Lung (tissue), 12 donors: ENCODE data around the gene MRTFB. TPM values are rescaled to one million over a fixed set of nuclear protein-coding genes. Genes with fewer than 3 reads are reported as not detected.

Experiments used
- ATAC-seq: fragments of 200-7000 bp; cut with Tn5 transposase; one replicate; pipeline ENCODE4 v1.9.1; 2020; ENCODE audit warnings: moderate number of reproducible peaks; ENCODE audit not compliant: insufficient read depth, low FRiP score
- DNase-seq, 3 donors: peaks; one replicate each; pipeline ENCODE4 v3.0.0-alpha.2; 2013 to 2017
- H3K27ac ChIP-seq, 2 donors: one replicate each; pipeline ENCODE4 v1.5.1; 2013; ENCODE audit warnings: mild to moderate bottlenecking in 2 of 2, moderate library complexity in 2 of 2, control low read depth in 1 of 2, inconsistent platforms in 1 of 2, low read depth in 1 of 2, low read length in 1 of 2
- H3K27me3 ChIP-seq, 3 donors: one replicate each; pipeline ENCODE4 v1.5.1; 2013; ENCODE audit warnings: low read length in 2 of 3; ENCODE audit not compliant: control insufficient read depth in 3 of 3, insufficient read depth in 3 of 3
- H3K36me3 ChIP-seq, 4 donors: one replicate each; pipeline ENCODE4 v1.5.1; 2013; ENCODE audit warnings: low read length in 4 of 4, mild to moderate bottlenecking in 1 of 4, moderate library complexity in 1 of 4; ENCODE audit not compliant: control insufficient read depth in 4 of 4, insufficient read depth in 4 of 4
- H3K4me1 ChIP-seq, 5 donors: one replicate each; pipeline ENCODE4 v1.5.1; 2013; ENCODE audit warnings: low read length in 5 of 5, mild to moderate bottlenecking in 2 of 5, moderate library complexity in 1 of 5; ENCODE audit not compliant: control insufficient read depth in 5 of 5, insufficient read depth in 5 of 5
- H3K4me3 ChIP-seq: one replicate; pipeline ENCODE4 v1.5.1; 2013; ENCODE audit warnings: mild to moderate bottlenecking, control low read depth, moderate library complexity
- H3K9ac ChIP-seq, 2 donors: one replicate each; pipeline ENCODE4 v1.5.1; 2013; ENCODE audit warnings: low read length in 2 of 2, control low read depth in 1 of 2; ENCODE audit not compliant: insufficient read depth in 1 of 2
- H3K9me3 ChIP-seq, 4 donors: one replicate each; pipeline ENCODE4 v1.5.1; 2013; ENCODE audit warnings: low read length in 3 of 4, mild to moderate bottlenecking in 1 of 4, moderate library complexity in 1 of 4; ENCODE audit not compliant: control insufficient read depth in 4 of 4, insufficient read depth in 3 of 4
- WGBS, 2 donors: extraction: QIAGEN DNeasy Blood & Tissue Kit; methylation state at CpG; one replicate each; pipeline ENCODE4 v1.1.7; 2013; 5-methylcytosine and 5-hydroxymethylcytosine counted together
- polyA plus RNA-seq, 2 donors: library from polyadenylated mRNA; stranded (reverse); fragments of 200-250 nt; gene quantifications; one replicate each; pipeline ENCODE4 v1.2.1, GENCODE V29; 2013
- total RNA-seq, 2 donors: library from RNA; depleted of rRNA in 1 of 2; stranded (reverse); fragments of >200 nt in 1 of 2; gene quantifications; one replicate each; pipeline ENCODE4 v1.2.1, GENCODE V29; 2014 to 2021
- TF ChIP-seq, protein P1 (sequence below): IDR thresholded peaks from 2 replicates; pipeline ENCODE4 v1.5.1; 2012; ENCODE audit warnings: mild to moderate bottlenecking; ENCODE audit errors: control extremely low read depth, extremely low read depth
- donor health status: control.
- donor health status: control.
- donor health status: Bipolar disorder and iron deficiency.
- donor health status: healthy.
- donor health status: DM: yes; HTN: yes; CAD: no.

The MRTFB gene
- total and polyA plus RNA-seq, 4 donors: 8.8 to 50.9 (median 27.8) TPM

DNA sequence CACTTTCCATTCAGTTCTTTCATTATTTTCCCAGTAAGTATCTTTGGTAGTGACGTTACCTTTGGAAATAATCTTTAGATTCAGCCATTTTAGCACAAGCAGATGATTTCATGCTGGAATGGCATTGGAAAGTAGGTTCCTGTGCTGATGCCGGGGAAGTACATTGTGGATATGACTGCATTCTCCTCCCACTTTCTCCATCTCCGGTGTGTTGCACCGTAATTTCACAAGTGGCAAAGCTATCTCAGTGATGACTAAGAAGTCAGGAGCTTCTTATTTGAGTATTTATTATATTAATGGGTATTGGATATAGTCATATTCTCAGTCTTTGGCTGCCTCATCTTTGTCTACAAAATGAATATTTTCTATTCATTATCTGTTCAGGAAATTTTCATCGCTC is 69.8 kb downstream of the MRTFB start:
- no peak overlapping the region for H3K4me3 ChIP-seq
- no peaks in the 10 kb centered on the region for H3K4me1 ChIP-seq
- H3K9ac ChIP-seq: no peak overlapping the region
- peaks cover 0 to 10% (median 6%) of the 10 kb centered on the region in 4 donors for H3K36me3 ChIP-seq
- H3K27ac ChIP-seq: no peak overlapping the region
- ATAC-seq: no peak
- peaks cover 0 to 2% (median 0%) of the 10 kb centered on the region in 4 donors for H3K9me3 ChIP-seq
- TF ChIP-seq, protein P1, sequence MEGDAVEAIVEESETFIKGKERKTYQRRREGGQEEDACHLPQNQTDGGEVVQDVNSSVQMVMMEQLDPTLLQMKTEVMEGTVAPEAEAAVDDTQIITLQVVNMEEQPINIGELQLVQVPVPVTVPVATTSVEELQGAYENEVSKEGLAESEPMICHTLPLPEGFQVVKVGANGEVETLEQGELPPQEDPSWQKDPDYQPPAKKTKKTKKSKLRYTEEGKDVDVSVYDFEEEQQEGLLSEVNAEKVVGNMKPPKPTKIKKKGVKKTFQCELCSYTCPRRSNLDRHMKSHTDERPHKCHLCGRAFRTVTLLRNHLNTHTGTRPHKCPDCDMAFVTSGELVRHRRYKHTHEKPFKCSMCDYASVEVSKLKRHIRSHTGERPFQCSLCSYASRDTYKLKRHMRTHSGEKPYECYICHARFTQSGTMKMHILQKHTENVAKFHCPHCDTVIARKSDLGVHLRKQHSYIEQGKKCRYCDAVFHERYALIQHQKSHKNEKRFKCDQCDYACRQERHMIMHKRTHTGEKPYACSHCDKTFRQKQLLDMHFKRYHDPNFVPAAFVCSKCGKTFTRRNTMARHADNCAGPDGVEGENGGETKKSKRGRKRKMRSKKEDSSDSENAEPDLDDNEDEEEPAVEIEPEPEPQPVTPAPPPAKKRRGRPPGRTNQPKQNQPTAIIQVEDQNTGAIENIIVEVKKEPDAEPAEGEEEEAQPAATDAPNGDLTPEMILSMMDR: no peak
- 90 to 91% methylated on average over 5 of the region's 5 CpGs for WGBS, 2 donors
- H3K27me3 ChIP-seq: no peaks in the 10 kb centered on the region
- DNase-seq: no peak

DNA sequence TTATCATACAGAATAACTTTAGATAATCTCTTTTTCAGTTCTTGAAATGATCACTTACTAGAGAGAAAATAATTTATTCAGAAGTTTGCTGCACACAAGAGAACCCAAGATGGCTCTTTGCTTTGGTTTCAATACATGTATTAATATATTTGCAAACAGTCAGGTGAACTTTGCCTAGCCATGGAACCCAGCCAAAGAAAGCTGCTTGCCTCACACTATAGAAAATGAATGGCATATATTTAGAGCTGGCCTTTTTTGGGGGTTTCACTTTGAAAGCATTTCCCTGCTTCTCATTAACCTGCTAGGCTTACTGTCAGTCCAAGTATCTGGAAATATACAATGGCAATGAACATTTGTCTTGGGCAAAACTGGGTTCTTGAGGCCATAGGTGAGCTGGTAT is 75.3 kb downstream of the MRTFB start:
- no peak overlapping the region for H3K9ac ChIP-seq
- peaks cover 0 to 3% (median under 1%) of the 10 kb centered on the region in 4 donors for H3K36me3 ChIP-seq
- H3K27me3 ChIP-seq: no peaks in the 10 kb centered on the region
- DNase-seq: no peak
- H3K9me3 ChIP-seq: no peaks in the 10 kb centered on the region
- H3K27ac ChIP-seq: peak overlapping the region in 1 of 2 donors; percentile 6
- H3K4me1 ChIP-seq: peaks cover 0 to 5% (median under 1%) of the 10 kb centered on the region in 5 donors
- TF ChIP-seq, protein P1: no peak
- no peak for ATAC-seq
- no peak overlapping the region for H3K4me3 ChIP-seq

DNA sequence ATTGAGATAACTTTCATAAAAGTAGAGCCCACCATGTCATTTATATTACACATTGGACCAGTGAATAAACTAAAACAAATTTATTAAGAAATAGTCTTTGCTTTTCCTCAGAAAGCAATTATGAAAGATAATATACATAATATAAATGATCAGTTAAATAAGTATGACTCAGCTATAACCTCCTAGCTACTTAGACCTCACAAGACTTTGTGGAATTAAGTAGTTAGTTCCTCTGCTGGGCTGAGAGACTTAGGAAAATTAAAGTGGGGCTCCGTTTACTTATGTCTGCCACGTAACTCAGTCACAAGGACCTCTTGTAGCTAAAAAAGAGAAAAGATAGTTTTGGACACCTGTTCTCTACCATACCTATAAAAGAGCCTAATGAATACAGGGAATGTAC is 76.9 kb downstream of the MRTFB start:
- TF ChIP-seq, protein P1: no peak
- H3K9ac ChIP-seq: no peak overlapping the region
- H3K27me3 ChIP-seq: no peaks in the 10 kb centered on the region
- DNase-seq (no peak), ATAC-seq (no peak)
- peaks cover 0 to 3% (median 0%) of the 10 kb centered on the region in 4 donors for H3K36me3 ChIP-seq
- WGBS, 2 donors: 62 to 80% methylated on average over 2 of the region's 2 CpGs
- H3K9me3 ChIP-seq: no peaks in the 10 kb centered on the region
- no peak overlapping the region for H3K27ac ChIP-seq
- no peak overlapping the region for H3K4me3 ChIP-seq
- peaks cover 0 to 5% (median 3%) of the 10 kb centered on the region in 5 donors for H3K4me1 ChIP-seq

DNA sequence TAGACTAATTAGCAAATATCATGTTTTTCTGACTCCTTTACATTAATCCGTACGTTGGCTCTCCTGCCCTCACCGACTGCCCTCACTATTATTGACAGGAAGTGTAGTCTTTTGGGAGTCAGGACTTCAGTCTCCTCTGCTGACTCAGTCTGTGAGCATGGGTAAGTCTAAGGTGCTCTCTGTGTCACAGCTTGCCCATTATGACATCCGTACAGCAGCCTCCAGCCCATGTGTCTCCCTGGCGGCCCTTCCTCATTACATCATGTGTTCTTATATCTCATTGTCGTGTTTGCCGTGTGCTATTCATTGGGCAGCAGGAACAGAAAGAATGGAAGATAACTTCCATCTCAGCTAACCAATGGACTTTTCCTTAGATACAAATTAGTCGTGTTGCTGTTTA is 77.5 kb downstream of the MRTFB start:
- TF ChIP-seq, protein P1: no peak
- peaks cover 0 to 5% (median 3%) of the 10 kb centered on the region in 5 donors for H3K4me1 ChIP-seq
- no peaks in the 10 kb centered on the region for H3K27me3 ChIP-seq
- H3K9ac ChIP-seq: no peak overlapping the region
- WGBS, 2 donors: 89 to 90% methylated on average over 8 of the region's 8 CpGs
- H3K27ac ChIP-seq: no peak overlapping the region
- DNase-seq (no peak), ATAC-seq (no peak)
- H3K4me3 ChIP-seq: no peak overlapping the region
- H3K9me3 ChIP-seq: no peaks in the 10 kb centered on the region
- H3K36me3 ChIP-seq: peaks cover 0 to 3% (median 0%) of the 10 kb centered on the region in 4 donors
